C4-2B (cell line): ENCODE results near the gene PLA2R1.

Experiments
- CTCF ChIP-seq: fragments of 450-650 bp; conservative IDR thresholded peaks from 2 replicates; pipeline ENCODE4 v1.5.1; 2017; ENCODE audit warnings: mild to moderate bottlenecking
- ZFX ChIP-seq: fragments of 450-650 bp; IDR thresholded peaks from 2 replicates; pipeline ENCODE4 v1.6.1; 2017

GRCh38 chr2:160091381-160091780 lies 29.0 kb upstream of the PLA2R1 start:
- no peak for TF ChIP-seq CTCF
- TF ChIP-seq ZFX, result no peak
